Fibroblast of lung (primary cell): ENCODE data around the gene FSIP1. TPM values are rescaled to one million over a fixed set of nuclear protein-coding genes. Genes with fewer than 3 reads are reported as not detected.

Source experiments
- DNase-seq, 2 donors: peaks; one replicate each; pipeline versions ENCODE4 v3.0.0 to v3.0.0-alpha.2; 2010; ENCODE audit warnings: low read depth in 2 of 2
- H2AFZ ChIP-seq: 2 replicates; pipeline ENCODE4 v1.5.1; 2012; ENCODE audit warnings: low read length, control low read depth, inconsistent platforms
- H3K27ac ChIP-seq: 2 replicates; pipeline ENCODE4 v1.5.1; 2011; ENCODE audit warnings: low read length, control low read depth; ENCODE audit not compliant: insufficient read depth
- H3K27me3 ChIP-seq: 2 replicates; pipeline ENCODE4 v1.5.1; 2011; ENCODE audit warnings: mild to moderate bottlenecking, low read length; ENCODE audit not compliant: control insufficient read depth, insufficient read depth
- H3K36me3 ChIP-seq: 2 replicates; pipeline ENCODE4 v1.5.1; 2011; ENCODE audit warnings: low read length; ENCODE audit not compliant: control insufficient read depth, insufficient read depth
- H3K4me1 ChIP-seq: 2 replicates; pipeline ENCODE4 v1.5.1; 2011; ENCODE audit warnings: low read length; ENCODE audit not compliant: control insufficient read depth, insufficient read depth; ENCODE audit errors: extremely low read depth
- H3K4me2 ChIP-seq: 2 replicates; pipeline ENCODE4 v1.5.1; 2011; ENCODE audit warnings: low read length, control low read depth; ENCODE audit not compliant: insufficient read depth; ENCODE audit errors: extremely low read depth
- H3K4me3 ChIP-seq, 4 experiments: fragments of 200-600 bp in 1 of 4; sonication (generic) in 1 of 4; replicated peaks in 1 of 4; 2 replicates each; pipeline ENCODE4 v1.5.1; 2011 to 2016; ENCODE audit warnings: low read length in 4 of 4, low read depth in 3 of 4, mild to moderate bottlenecking in 3 of 4, control low read depth in 2 of 4, inconsistent platforms in 1 of 4, mixed read lengths in 1 of 4; ENCODE audit not compliant: insufficient read depth in 1 of 4; ENCODE audit errors: control extremely low read depth in 1 of 4
- H3K79me2 ChIP-seq: 2 replicates; pipeline ENCODE4 v1.5.1; 2012; ENCODE audit warnings: mild to moderate bottlenecking, low read length, inconsistent platforms; ENCODE audit not compliant: control insufficient read depth, insufficient read depth
- H3K9ac ChIP-seq: 2 replicates; pipeline ENCODE4 v1.5.1; 2011; ENCODE audit warnings: mild to moderate bottlenecking, low read length, control low read depth; ENCODE audit not compliant: insufficient read depth
- H3K9me3 ChIP-seq: 2 replicates; pipeline ENCODE4 v1.5.1; 2012; ENCODE audit warnings: low read depth, low read length; ENCODE audit not compliant: control insufficient read depth, insufficient read depth
- H4K20me1 ChIP-seq: 2 replicates; pipeline ENCODE4 v1.5.1; 2011; ENCODE audit warnings: low read length; ENCODE audit not compliant: control insufficient read depth, insufficient read depth; ENCODE audit errors: extremely low read depth
- EZH2 ChIP-seq: IDR thresholded peaks from 2 replicates; pipeline ENCODE4 v1.5.1; 2012; ENCODE audit warnings: low read length, control low read depth, mild to moderate bottlenecking; ENCODE audit errors: missing control alignments
- polyA plus RNA-seq, 2 donors: library from polyadenylated mRNA; depleted of rRNA in 1 of 2; stranded (reverse) in 1 of 2; unstranded in 1 of 2; fragments of >200 nt; gene quantifications; 2 replicates each; pipeline ENCODE4 v1.2.1, GENCODE V29; 2011 to 2012; ENCODE audit warnings: missing spikeins in 1 of 2
- total RNA-seq: library from RNA; depleted of rRNA; stranded (reverse); fragments of >200 nt; gene quantifications from 2 replicates; pipeline ENCODE4 v1.2.1, GENCODE V29; 2014
- TF ChIP-seq, protein P1 (sequence below), 2 donors: IDR thresholded peaks in 1 of 2; conservative IDR thresholded peaks in 1 of 2; 1 replicate in 1 of 2; 2 replicates in 1 of 2; pipeline ENCODE4 v1.5.1; 2011 to 2012; ENCODE audit warnings: low read length in 2 of 2, control low read depth in 1 of 2, inconsistent platforms in 1 of 2, low read depth in 1 of 2, mild to moderate bottlenecking in 1 of 2

FSIP1 gene
- total and polyA plus RNA-seq, 2 donors (not counting 1 experiment from before 2014, with no cell fraction given): 0.50 to 5.1 TPM

- peak in 1 of 2 donors; percentile 63 for DNase-seq
- no peak overlapping the region for H3K9ac ChIP-seq
- H3K79me2 ChIP-seq: no peaks in the 10 kb centered on the region
- TF ChIP-seq EZH2: no peak
- TF ChIP-seq, protein P1, sequence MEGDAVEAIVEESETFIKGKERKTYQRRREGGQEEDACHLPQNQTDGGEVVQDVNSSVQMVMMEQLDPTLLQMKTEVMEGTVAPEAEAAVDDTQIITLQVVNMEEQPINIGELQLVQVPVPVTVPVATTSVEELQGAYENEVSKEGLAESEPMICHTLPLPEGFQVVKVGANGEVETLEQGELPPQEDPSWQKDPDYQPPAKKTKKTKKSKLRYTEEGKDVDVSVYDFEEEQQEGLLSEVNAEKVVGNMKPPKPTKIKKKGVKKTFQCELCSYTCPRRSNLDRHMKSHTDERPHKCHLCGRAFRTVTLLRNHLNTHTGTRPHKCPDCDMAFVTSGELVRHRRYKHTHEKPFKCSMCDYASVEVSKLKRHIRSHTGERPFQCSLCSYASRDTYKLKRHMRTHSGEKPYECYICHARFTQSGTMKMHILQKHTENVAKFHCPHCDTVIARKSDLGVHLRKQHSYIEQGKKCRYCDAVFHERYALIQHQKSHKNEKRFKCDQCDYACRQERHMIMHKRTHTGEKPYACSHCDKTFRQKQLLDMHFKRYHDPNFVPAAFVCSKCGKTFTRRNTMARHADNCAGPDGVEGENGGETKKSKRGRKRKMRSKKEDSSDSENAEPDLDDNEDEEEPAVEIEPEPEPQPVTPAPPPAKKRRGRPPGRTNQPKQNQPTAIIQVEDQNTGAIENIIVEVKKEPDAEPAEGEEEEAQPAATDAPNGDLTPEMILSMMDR (conservative IDR thresholded peaks at IDR 0.05 in 1 of 2, IDR thresholded peaks at IDR 0.05 in 1 of 2; ENCODE audit: low read depth in 1 of 2, low read length in 2 of 2): no peak
- H3K9me3 ChIP-seq: no peaks in the 10 kb centered on the region
- no peaks in the 10 kb centered on the region for H3K36me3 ChIP-seq
- no peaks in the 10 kb centered on the region for H3K27me3 ChIP-seq
- no peak overlapping the region for H3K4me3 ChIP-seq
- peaks cover 27% of the 10 kb centered on the region for H3K4me1 ChIP-seq
- no peak overlapping the region for H3K27ac ChIP-seq
- no peaks in the 10 kb centered on the region for H4K20me1 ChIP-seq
- H3K4me2 ChIP-seq: no peak overlapping the region
- no peak overlapping the region for H2AFZ ChIP-seq
Measured at GRCh38 chr15:39629371-39629770, 153.3 kb downstream of the FSIP1 start.

DNA sequence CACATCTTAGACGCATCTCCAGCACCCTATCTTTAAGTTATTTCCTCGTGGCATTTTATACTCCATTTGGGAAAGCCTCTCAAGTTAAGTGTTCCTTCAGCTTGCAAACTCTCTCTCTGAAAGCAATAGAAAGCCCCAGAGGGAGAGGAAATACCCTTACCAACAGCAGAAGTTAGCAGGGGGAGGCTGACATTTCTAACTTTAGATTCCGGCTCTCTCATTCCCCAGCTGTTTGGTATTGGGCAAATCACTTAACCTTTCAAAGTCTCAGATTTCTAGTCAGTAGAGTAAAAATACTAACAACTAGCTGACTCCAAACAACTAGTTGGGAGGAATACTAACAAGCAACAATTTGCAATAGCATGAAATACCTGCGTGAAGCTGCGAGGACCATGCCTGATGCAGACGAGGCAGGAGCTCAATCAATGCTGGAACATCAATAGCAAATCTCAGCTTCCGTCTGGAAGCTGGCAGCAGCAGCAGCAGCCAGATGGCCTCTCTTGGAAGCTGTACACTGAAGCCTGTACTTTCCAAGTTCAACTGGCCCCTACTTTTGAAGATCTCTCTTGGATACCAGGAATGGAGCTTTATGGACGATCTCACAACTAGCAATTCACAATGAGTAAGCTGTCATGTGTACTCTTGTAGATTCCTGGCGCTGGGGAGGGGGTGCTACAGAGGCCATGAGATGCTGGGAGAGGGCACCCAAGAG lies 153.9 kb downstream of the FSIP1 start:
- Histone ChIP-seq H3K4me3 (no peak overlapping the region), H3K4me2 (peak overlapping the region; percentile 54), H3K4me1 (peaks cover 29% of the 10 kb centered on the region), H2AFZ (no peak overlapping the region), H3K9ac (no peak overlapping the region), H3K79me2 (no peaks in the 10 kb centered on the region), H3K27ac (no peak overlapping the region), H4K20me1 (no peaks in the 10 kb centered on the region), H3K36me3 (no peaks in the 10 kb centered on the region), H3K27me3 (no peaks in the 10 kb centered on the region), H3K9me3 (no peaks in the 10 kb centered on the region)
- TF ChIP-seq, protein P1 (conservative IDR thresholded peaks at IDR 0.05 in 1 of 2, IDR thresholded peaks at IDR 0.05 in 1 of 2; ENCODE audit: low read depth in 1 of 2, low read length in 2 of 2): no peak
- no peak for TF ChIP-seq EZH2
- DNase-seq: peak in 1 of 2 donors; percentile 19

- Histone ChIP-seq H3K9me3 (no peaks in the 10 kb centered on the region), H4K20me1 (no peaks in the 10 kb centered on the region), H3K79me2 (no peaks in the 10 kb centered on the region), H3K9ac (no peak overlapping the region), H3K4me2 (no peak overlapping the region), H2AFZ (no peak overlapping the region), H3K27ac (no peak overlapping the region), H3K36me3 (no peaks in the 10 kb centered on the region), H3K27me3 (no peaks in the 10 kb centered on the region), H3K4me1 (peaks cover 29% of the 10 kb centered on the region), H3K4me3 (no peak overlapping the region)
- DNase-seq: no peak
- no peak for TF ChIP-seq EZH2
- TF ChIP-seq, protein P1 (conservative IDR thresholded peaks at IDR 0.05 in 1 of 2, IDR thresholded peaks at IDR 0.05 in 1 of 2; ENCODE audit: low read depth in 1 of 2, low read length in 2 of 2): peak in 1 of 2 donors; percentile 16
Measured at GRCh38 chr15:39628144-39628508, 154.5 kb downstream of the FSIP1 start.
